Panc1 (cell line): Measurements from ENCODE around the gene RPP25L.

ENCODE experiments used
- CTCF ChIP-seq: fragments of 450-650 bp; IDR thresholded peaks from 2 replicates; pipeline ENCODE4 v1.5.1; 2017; ENCODE audit warnings: mild to moderate bottlenecking
- POLR2AphosphoS5 ChIP-seq: IDR thresholded peaks from 2 replicates; pipeline ENCODE4 v1.6.1; 2012; ENCODE audit warnings: mild to moderate bottlenecking, low read depth, low read length, moderate library complexity
- REST ChIP-seq, 2 experiments: IDR thresholded peaks; 2 replicates each; pipeline ENCODE4 v1.6.1; 2011 to 2012; ENCODE audit warnings: low read depth in 2 of 2, control low read depth in 1 of 2, low read length in 1 of 2, mild to moderate bottlenecking in 1 of 2, moderate library complexity in 1 of 2; ENCODE audit not compliant: insufficient read depth in 1 of 2
- TCF7L2 ChIP-seq: IDR thresholded peaks from 2 replicates; pipeline ENCODE4 v1.6.1; 2011; ENCODE audit warnings: mild to moderate bottlenecking, low read depth, low read length, inconsistent platforms

- TF ChIP-seq POLR2AphosphoS5 = no peak
- TF ChIP-seq CTCF = no peak
- TF ChIP-seq TCF7L2 = no peak
- TF ChIP-seq REST (IDR thresholded peaks at IDR 0.05; ENCODE audit: insufficient read depth in 1 of 2, low read depth in 2 of 2, low read length in 1 of 2) = no peak
Measured at GRCh38 chr9:34655394-34655793, 43.5 kb upstream of the RPP25L start.
